PC-3 (cell line): ENCODE results near the gene PEPD.

Source experiments
- CTCF ChIP-seq: fragments of 300-600 bp; sonication (generic); conservative IDR thresholded peaks from 2 replicates; pipeline ENCODE4 v1.5.1; 2017; ENCODE audit warnings: antibody characterized with exemption, low read depth, mild to moderate bottlenecking, low read length
- EZH2 ChIP-seq: fragments of 300-600 bp; sonication (generic); IDR thresholded peaks from one replicate; pipeline ENCODE4 v1.6.1; 2017; ENCODE audit warnings: antibody characterized with exemption, mild to moderate bottlenecking, low read length; ENCODE audit not compliant: unreplicated experiment
- EZH2phosphoT487 ChIP-seq: fragments of 300-600 bp; sonication (generic); IDR thresholded peaks from 2 replicates; pipeline ENCODE4 v1.6.1; 2018; ENCODE audit warnings: mild to moderate bottlenecking, antibody characterized with exemption, low read length, borderline replicate concordance

DNA sequence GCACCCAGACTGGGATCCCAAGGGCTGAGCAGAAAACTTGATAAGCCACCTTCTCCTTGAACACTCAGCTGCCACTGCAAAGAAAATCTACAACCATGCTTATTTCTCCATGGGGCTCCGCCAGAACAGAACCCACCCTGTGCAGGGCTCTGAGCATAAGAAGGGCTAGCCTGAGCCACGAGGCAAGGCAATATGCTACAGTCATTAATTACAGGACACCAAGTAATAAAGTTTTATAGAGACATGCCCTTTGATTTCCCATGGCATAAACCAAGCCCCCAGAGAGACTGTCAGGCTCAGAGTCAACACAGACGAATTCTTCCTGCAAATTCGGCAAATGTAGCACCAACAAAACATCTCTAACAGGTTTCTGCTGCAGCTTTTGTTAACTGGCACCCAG lies 5.7 kb downstream of the PEPD start:
- TF ChIP-seq CTCF (no peak), EZH2 (no peak), EZH2phosphoT487 (no peak)
